GM23248 (cell line): ENCODE measurements around the gene WDR48. TPM values are rescaled to one million over a fixed set of nuclear protein-coding genes. Genes with fewer than 3 reads are reported as not detected.

Source experiments
- DNase-seq: peaks from one replicate; pipeline ENCODE4 v3.0.0-alpha.2; 2015
- H2AFZ ChIP-seq: fragments of 200-600 bp; sonication (generic); 2 replicates; pipeline ENCODE4 v1.6.1; 2016; ENCODE audit warnings: antibody characterized with exemption
- H3F3A ChIP-seq: fragments of 200-600 bp; sonication (generic); 2 replicates; pipeline ENCODE4 v1.6.1; 2016; ENCODE audit warnings: mild to moderate bottlenecking, antibody characterized with exemption, mixed run types; ENCODE audit not compliant: insufficient read depth
- H3K27ac ChIP-seq: fragments of 200-600 bp; sonication (generic); 2 replicates; pipeline ENCODE4 v1.5.1; 2016; ENCODE audit warnings: mild to moderate bottlenecking
- H3K27me3 ChIP-seq: fragments of 200-600 bp; sonication (generic); replicated peaks from 2 replicates; pipeline ENCODE4 v1.6.1; 2016; ENCODE audit warnings: mild to moderate bottlenecking; ENCODE audit not compliant: insufficient read depth
- H3K36me3 ChIP-seq: fragments of 200-600 bp; sonication (generic); 2 replicates; pipeline ENCODE4 v1.6.1; 2016; ENCODE audit warnings: low read depth, mild to moderate bottlenecking
- H3K4me1 ChIP-seq: fragments of 200-600 bp; sonication (generic); 2 replicates; pipeline ENCODE4 v1.6.1; 2016; ENCODE audit warnings: mild to moderate bottlenecking; ENCODE audit not compliant: insufficient read depth
- H3K4me2 ChIP-seq: fragments of 200-600 bp; sonication (generic); one replicate; pipeline ENCODE4 v1.6.1; 2016; ENCODE audit warnings: mild to moderate bottlenecking; ENCODE audit not compliant: unreplicated experiment
- H3K4me3 ChIP-seq: fragments of 200-600 bp; sonication (generic); 2 replicates; pipeline ENCODE4 v1.5.1; 2016; ENCODE audit warnings: mild to moderate bottlenecking
- H3K79me2 ChIP-seq: fragments of 200-600 bp; sonication (generic); 2 replicates; pipeline ENCODE4 v1.6.1; 2016; ENCODE audit warnings: mild to moderate bottlenecking; ENCODE audit not compliant: insufficient read depth
- H3K9ac ChIP-seq: fragments of 200-600 bp; sonication (generic); 2 replicates; pipeline ENCODE4 v1.6.1; 2016; ENCODE audit warnings: mild to moderate bottlenecking
- H3K9me2 ChIP-seq: fragments of 200-600 bp; sonication (generic); 2 replicates; pipeline ENCODE4 v1.6.1; 2016; ENCODE audit warnings: mixed run types, mild to moderate bottlenecking, moderate library complexity; ENCODE audit not compliant: insufficient read depth
- H3K9me3 ChIP-seq: fragments of 200-600 bp; sonication (generic); one replicate; pipeline ENCODE4 v1.6.1; 2017; ENCODE audit warnings: low read depth
- H4K20me1 ChIP-seq: fragments of 200-600 bp; sonication (generic); 2 replicates; pipeline ENCODE4 v1.6.0; 2016; ENCODE audit not compliant: insufficient read depth
- EZH2 ChIP-seq: fragments of 200-600 bp; sonication (generic); IDR thresholded peaks from 2 replicates; pipeline ENCODE4 v1.6.1; 2018; ENCODE audit warnings: antibody characterized with exemption, mild to moderate bottlenecking; ENCODE audit not compliant: insufficient read depth, poor library complexity, severe bottlenecking
- EZH2phosphoT487 ChIP-seq: fragments of 200-600 bp; sonication (generic); IDR thresholded peaks from 2 replicates; pipeline ENCODE4 v1.6.1; 2018; ENCODE audit warnings: antibody characterized with exemption, moderate library complexity, mild to moderate bottlenecking, low read depth; ENCODE audit not compliant: insufficient read depth
- WGBS, 2 experiments: methylation state at CpG; one replicate each; pipeline ENCODE4 v1.1.6; 2015 to 2017; ENCODE audit warnings: low lambda C conversion rate in 2 of 2, low coverage in 1 of 2; ENCODE audit errors: missing lambda C conversion rate in 2 of 2; 5-methylcytosine and 5-hydroxymethylcytosine counted together
- in situ Hi-C: fragments of 300-500 bp; cut with MboI; formaldehyde crosslinking; loops from 2 replicates; pipeline ENCODE4 v1.15.0; 2020
- polyA plus RNA-seq: library from polyadenylated mRNA; unstranded; fragments of >200 nt; fragmentation: Nextera tagmentation; extraction: Ambion mirVana; gene quantifications from 2 replicates; pipeline ENCODE4 v1.2.1, GENCODE V29; 2016
- total RNA-seq: library from RNA; depleted of rRNA; stranded (reverse); fragments of >200 nt; shearing (Covaris generic); gene quantifications from 2 replicates; pipeline ENCODE4 v1.2.3, GENCODE V29; 2014; rRNA removed

WDR48 gene
- total RNA-seq (25.7 and 30.5 TPM in 2 replicates), polyA plus RNA-seq (28.9 and 29.7 TPM in 2 replicates)

GRCh38 chr3:39051649-39052561 is at the start of gene WDR48, which contains the start of gene SCN11A:
Gene WDR48, plus strand, starts transcription at chr3:39052016. Its CDS starts 10 bp downstream, at chr3:39052026.
Gene SCN11A, minus strand, starts transcription at chr3:39051944. Its CDS starts 101,582 bp downstream, at chr3:38950362.
- peak within 1 kb of the TSS; percentile 69 for H3K27ac ChIP-seq
- peaks cover 11% of the 10 kb centered on the region; the same call in 1 of the 2 replicates for H3K4me1 ChIP-seq
- TF ChIP-seq EZH2phosphoT487, result no peak
- TF ChIP-seq EZH2, result no peak
- no peaks in the 10 kb centered on the region for H3K36me3 ChIP-seq
- peak; percentile 97 for DNase-seq
- H3K27me3 ChIP-seq, result no peaks in the 10 kb centered on the region
- H3K9me2 ChIP-seq, result no peaks in the 10 kb centered on the region
- H2AFZ ChIP-seq, result peak within 1 kb of the TSS; percentile 100
- H3K4me2 ChIP-seq, result peak within 1 kb of the TSS; percentile 84
- no peaks in the 10 kb centered on the region for H3K9me3 ChIP-seq
- H3F3A ChIP-seq, result 0 out of 2 replicates have a peak, but pooled peaks cover 9% of the 10 kb centered on the region
- H4K20me1 ChIP-seq, result no peaks in the 10 kb centered on the region
- peaks cover 45% of the 10 kb centered on the region for H3K79me2 ChIP-seq
- H3K4me3 ChIP-seq, result peak within 1 kb of the TSS; percentile 88
- in situ Hi-C loops, result no loop called here
- 2 to 3% methylated on average over 40 to 54 of the region's 68 CpGs for WGBS, 2 experiments
- H3K9ac ChIP-seq, result peak within 1 kb of the TSS; percentile 92

GRCh38 chr3:39005295-39005694 is 46.5 kb upstream of the WDR48 start:
- TF ChIP-seq EZH2 (no peak), EZH2phosphoT487 (no peak)
- in situ Hi-C loops, result no loop called here
- Histone ChIP-seq H3K27me3 (peaks cover 9% of the 10 kb centered on the region; the same call in 1 of the 2 replicates), H3K4me2 (no peak overlapping the region), H3K4me3 (no peak overlapping the region), H3K9ac (no peak overlapping the region), H3K9me2 (no peaks in the 10 kb centered on the region), H3K9me3 (no peaks in the 10 kb centered on the region), H3K79me2 (no peaks in the 10 kb centered on the region), H3K36me3 (no peaks in the 10 kb centered on the region), H2AFZ (no peak overlapping the region), H3K4me1 (no peaks in the 10 kb centered on the region), H3F3A (no peaks in the 10 kb centered on the region), H4K20me1 (no peaks in the 10 kb centered on the region), H3K27ac (no peak overlapping the region)
- 31% methylated on average over 2 of the region's 2 CpGs for WGBS, 2 experiments
- DNase-seq, result no peak

- Histone ChIP-seq H2AFZ (no peak overlapping the region), H3K79me2 (no peaks in the 10 kb centered on the region), H3K36me3 (no peaks in the 10 kb centered on the region), H3K27me3 (peaks cover 9% of the 10 kb centered on the region; the same call in 1 of the 2 replicates), H3K27ac (no peak overlapping the region), H3K9ac (no peak overlapping the region), H3K4me1 (no peaks in the 10 kb centered on the region), H3K4me3 (no peak overlapping the region), H3F3A (no peaks in the 10 kb centered on the region), H3K4me2 (no peak overlapping the region), H3K9me3 (no peaks in the 10 kb centered on the region), H3K9me2 (no peaks in the 10 kb centered on the region), H4K20me1 (no peaks in the 10 kb centered on the region)
- WGBS, 2 experiments, result 49 to 56% methylated on average over 2 of the region's 2 CpGs
- in situ Hi-C loops, result no loop called here
- no peak for DNase-seq
- no peak for TF ChIP-seq EZH2
- no peak for TF ChIP-seq EZH2phosphoT487
Measured at GRCh38 chr3:39011191-39011736, 40.6 kb upstream of the WDR48 start.

- Histone ChIP-seq H3K4me1 (no peaks in the 10 kb centered on the region), H3K4me3 (no peak overlapping the region), H3K27me3 (peaks cover 16% of the 10 kb centered on the region; the same call in 1 of the 2 replicates), H2AFZ (no peak overlapping the region), H3K9me3 (no peaks in the 10 kb centered on the region), H3F3A (no peaks in the 10 kb centered on the region), H4K20me1 (no peaks in the 10 kb centered on the region), H3K4me2 (no peak overlapping the region), H3K9ac (no peak overlapping the region), H3K27ac (no peak overlapping the region), H3K9me2 (no peaks in the 10 kb centered on the region), H3K36me3 (no peaks in the 10 kb centered on the region), H3K79me2 (no peaks in the 10 kb centered on the region)
- TF ChIP-seq EZH2 (no peak), EZH2phosphoT487 (no peak)
- no peak for DNase-seq
- in situ Hi-C loops, result no loop called here
- WGBS, 2 experiments, result 40 to 47% methylated on average over 2 of the region's 2 CpGs
Measured at GRCh38 chr3:39013289-39013688, 38.5 kb upstream of the WDR48 start.
